ENCODE results near the gene IGF2R.

GRCh38 chr6:160073272-160073671 is 104.4 kb downstream of the IGF2R start:
- no peak for TF ChIP-seq CTCF (IDR thresholded peaks at IDR 0.05)
- TF ChIP-seq POLR2A (IDR thresholded peaks at IDR 0.05), result no peak
- TF ChIP-seq POLR2AphosphoS5 (IDR thresholded peaks at IDR 0.05), result no peak
